Effector memory CD8-positive, alpha-beta T cell (primary cell): Measurements from ENCODE around the gene PTAFR.

Source experiments
- ATAC-seq: fragments of 150-1000 bp; cut with Tn5 transposase; replicated peaks from 2 replicates; pipeline ENCODE4 v1.10.0; 2021; ENCODE audit warnings: mild to moderate bottlenecking, moderate library complexity
- DNase-seq, 3 experiments: peaks; one replicate each; pipeline ENCODE4 v3.0.0; 2021
- H3K27ac Mint-ChIP-seq, 2 donors: one replicate each; pipeline ENCODE4 v1.8.0; 2022; ENCODE audit warnings: mild to moderate bottlenecking in 2 of 2, mixed read lengths in 2 of 2, moderate library complexity in 2 of 2
- H3K27me3 Mint-ChIP-seq, 2 donors: one replicate each; pipeline ENCODE4 v1.8.0; 2022; ENCODE audit warnings: mixed read lengths in 2 of 2
- H3K36me3 Mint-ChIP-seq: one replicate; pipeline ENCODE4 v1.8.0; 2022; ENCODE audit warnings: mild to moderate bottlenecking, moderate library complexity, mixed read lengths; ENCODE audit not compliant: insufficient read depth
- H3K4me1 Mint-ChIP-seq, 2 donors: one replicate each; pipeline ENCODE4 v1.8.0; 2022; ENCODE audit warnings: low read depth in 2 of 2, mixed read lengths in 2 of 2
- H3K4me3 Mint-ChIP-seq, 2 donors: one replicate each; pipeline ENCODE4 v1.8.0; 2022; ENCODE audit warnings: mild to moderate bottlenecking in 2 of 2, mixed read lengths in 2 of 2, moderate library complexity in 2 of 2
- H3K9me3 Mint-ChIP-seq, 2 donors: one replicate each; pipeline ENCODE4 v1.8.0; 2022; ENCODE audit warnings: mixed read lengths in 2 of 2

Gene PTAFR

GRCh38 chr1:28132171-28133167 is 44.0 kb downstream of the PTAFR start:
- Mint-ChIP-seq H3K36me3 (no peaks in the 10 kb centered on the region), H3K9me3 (no peaks in the 10 kb centered on the region), H3K4me1 (peaks cover 0 to 2% of the 10 kb centered on the region in 2 donors), H3K4me3 (no peak overlapping the region), H3K27ac (no peak overlapping the region), H3K27me3 (peaks cover 4 to 6% of the 10 kb centered on the region in 2 donors)
- no peak for ATAC-seq
- DNase-seq: no peak

GRCh38 chr1:28130901-28131300 is 45.6 kb downstream of the PTAFR start:
- H3K4me1 Mint-ChIP-seq: no peaks in the 10 kb centered on the region
- H3K4me3 Mint-ChIP-seq: no peak overlapping the region
- no peak for ATAC-seq
- no peaks in the 10 kb centered on the region for H3K36me3 Mint-ChIP-seq
- DNase-seq: no peak
- H3K27ac Mint-ChIP-seq: no peak overlapping the region
- H3K27me3 Mint-ChIP-seq: peaks cover 5 to 16% of the 10 kb centered on the region in 2 donors
- H3K9me3 Mint-ChIP-seq: no peaks in the 10 kb centered on the region

- Mint-ChIP-seq H3K9me3 (no peaks in the 10 kb centered on the region), H3K4me1 (no peaks in the 10 kb centered on the region), H3K27ac (no peak overlapping the region), H3K36me3 (no peaks in the 10 kb centered on the region), H3K4me3 (no peak overlapping the region), H3K27me3 (peaks cover 5 to 23% of the 10 kb centered on the region in 2 donors)
- DNase-seq: no peak
- ATAC-seq: no peak
Measured at GRCh38 chr1:28129150-28129549, 47.3 kb downstream of the PTAFR start.

GRCh38 chr1:28127617-28128257 is 48.8 kb downstream of the PTAFR start:
- Mint-ChIP-seq H3K36me3 (no peaks in the 10 kb centered on the region), H3K27me3 (peaks cover 5 to 23% of the 10 kb centered on the region in 2 donors), H3K27ac (peak overlapping the region in 1 of 2 donors; percentile 62), H3K4me3 (no peak overlapping the region), H3K4me1 (no peaks in the 10 kb centered on the region), H3K9me3 (no peaks in the 10 kb centered on the region)
- DNase-seq (no peak), ATAC-seq (no peak)

GRCh38 chr1:28126783-28127490 is 49.6 kb downstream of the PTAFR start:
- Mint-ChIP-seq H3K4me3 (no peak overlapping the region), H3K36me3 (no peaks in the 10 kb centered on the region), H3K9me3 (no peaks in the 10 kb centered on the region), H3K4me1 (no peaks in the 10 kb centered on the region), H3K27me3 (peaks cover 5 to 23% of the 10 kb centered on the region in 2 donors), H3K27ac (no peak overlapping the region)
- DNase-seq (no peak), ATAC-seq (no peak)

- no peak overlapping the region for H3K27ac Mint-ChIP-seq
- H3K4me1 Mint-ChIP-seq: no peaks in the 10 kb centered on the region
Measured at GRCh38 chr1:28126212-28126611, 50.3 kb downstream of the PTAFR start.

GRCh38 chr1:28123461-28123961 is 53.0 kb downstream of the PTAFR start:
- no peak overlapping the region for H3K4me3 Mint-ChIP-seq
- H3K9me3 Mint-ChIP-seq: no peaks in the 10 kb centered on the region
- no peaks in the 10 kb centered on the region for H3K4me1 Mint-ChIP-seq
- DNase-seq: no peak
- ATAC-seq: no peak
- H3K36me3 Mint-ChIP-seq: no peaks in the 10 kb centered on the region
- no peak overlapping the region for H3K27ac Mint-ChIP-seq
- H3K27me3 Mint-ChIP-seq: peaks cover 5 to 23% of the 10 kb centered on the region in 2 donors

More at GRCh38 chr1:28126212-28126611, 50.3 kb downstream of the PTAFR start:
- DNase-seq (no peak), ATAC-seq (no peak)
- no peaks in the 10 kb centered on the region for H3K9me3 Mint-ChIP-seq
- no peak overlapping the region for H3K4me3 Mint-ChIP-seq
- H3K27me3 Mint-ChIP-seq: peaks cover 5 to 23% of the 10 kb centered on the region in 2 donors
- H3K36me3 Mint-ChIP-seq: no peaks in the 10 kb centered on the region

- Mint-ChIP-seq H3K36me3 (peaks cover 4% of the 10 kb centered on the region), H3K4me3 (no peak overlapping the region)
Measured at GRCh38 chr1:28122183-28122582, 54.3 kb downstream of the PTAFR start.

DNA sequence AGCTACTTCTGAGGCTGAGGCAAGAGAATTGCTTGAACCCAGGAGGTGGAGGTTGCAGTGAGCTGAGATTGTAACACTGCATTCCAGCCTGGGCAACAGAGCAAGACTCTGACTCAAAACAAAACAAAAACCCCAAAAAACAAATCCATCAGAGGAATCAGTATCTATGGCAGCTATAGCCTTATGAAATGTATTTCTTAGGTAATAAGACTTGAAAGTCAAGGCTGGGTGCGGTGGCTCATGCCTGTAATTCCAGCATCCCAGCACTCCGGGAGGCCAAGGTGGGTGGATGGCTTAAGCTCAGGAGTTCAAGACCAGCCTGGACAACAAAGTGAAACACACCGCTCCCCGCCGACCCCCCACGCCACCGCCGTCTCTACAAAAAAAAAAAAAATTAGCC is 56.9 kb downstream of the PTAFR start:
- DNase-seq: no peak
- no peak for ATAC-seq
- no peak overlapping the region for H3K4me3 Mint-ChIP-seq
- H3K27ac Mint-ChIP-seq: no peak overlapping the region
- H3K9me3 Mint-ChIP-seq: no peaks in the 10 kb centered on the region
- H3K27me3 Mint-ChIP-seq: no peaks in the 10 kb centered on the region
- peaks cover 6 to 7% of the 10 kb centered on the region in 2 donors for H3K4me1 Mint-ChIP-seq
- H3K36me3 Mint-ChIP-seq: peaks cover 9% of the 10 kb centered on the region

More at GRCh38 chr1:28122183-28122582, 54.3 kb downstream of the PTAFR start:
- no peak for DNase-seq
- Mint-ChIP-seq H3K9me3 (no peaks in the 10 kb centered on the region), H3K4me1 (no peaks in the 10 kb centered on the region), H3K27ac (no peak overlapping the region), H3K27me3 (peaks cover 0 to 16% of the 10 kb centered on the region in 2 donors)
- no peak for ATAC-seq

- peaks cover 9% of the 10 kb centered on the region for H3K36me3 Mint-ChIP-seq
- H3K27me3 Mint-ChIP-seq: no peaks in the 10 kb centered on the region
- no peak overlapping the region for H3K27ac Mint-ChIP-seq
- H3K4me3 Mint-ChIP-seq: no peak overlapping the region
- DNase-seq (no peak), ATAC-seq (no peak)
- H3K9me3 Mint-ChIP-seq: no peaks in the 10 kb centered on the region
- H3K4me1 Mint-ChIP-seq: peaks cover 6 to 7% of the 10 kb centered on the region in 2 donors
Measured at GRCh38 chr1:28118640-28119307, 57.7 kb downstream of the PTAFR start.

- Mint-ChIP-seq H3K4me1 (peaks cover 11 to 15% of the 10 kb centered on the region in 2 donors), H3K27me3 (no peaks in the 10 kb centered on the region), H3K9me3 (no peaks in the 10 kb centered on the region), H3K36me3 (peaks cover 9% of the 10 kb centered on the region), H3K4me3 (peak overlapping the region in 1 of 2 donors; percentile 37), H3K27ac (peak overlapping the region in 1 of 2 donors; percentile 71)
- ATAC-seq (peak; percentile 89), DNase-seq (peak; percentile 15 to 44 (median 42))
Measured at GRCh38 chr1:28115267-28115666, 61.2 kb downstream of the PTAFR start.

DNA sequence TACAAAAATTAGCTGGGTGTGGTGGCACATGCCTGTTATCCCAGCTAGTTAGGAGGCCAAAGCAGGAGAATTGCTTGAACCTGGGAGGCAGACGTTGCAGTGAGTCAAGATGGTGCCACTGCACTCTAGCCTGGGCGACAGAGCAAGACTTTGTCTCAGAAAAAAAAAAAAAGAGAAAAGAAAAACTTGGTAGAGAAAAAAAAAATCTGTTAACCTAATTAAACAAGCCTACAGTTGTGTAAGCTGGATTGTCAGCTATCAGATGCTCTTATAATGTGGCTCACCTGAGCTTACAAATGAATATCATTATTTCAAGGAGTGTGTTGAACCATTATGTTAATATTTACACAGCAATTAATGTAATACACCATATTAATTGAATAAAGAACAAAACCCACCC is 61.6 kb downstream of the PTAFR start:
- peak overlapping the region in 1 of 2 donors; percentile 71 for H3K27ac Mint-ChIP-seq
- H3K27me3 Mint-ChIP-seq: no peaks in the 10 kb centered on the region
- DNase-seq (no peak), ATAC-seq (peak; percentile 39)
- peaks cover 11 to 15% of the 10 kb centered on the region in 2 donors for H3K4me1 Mint-ChIP-seq
- H3K36me3 Mint-ChIP-seq: peaks cover 9% of the 10 kb centered on the region
- no peak overlapping the region for H3K4me3 Mint-ChIP-seq
- no peaks in the 10 kb centered on the region for H3K9me3 Mint-ChIP-seq

DNA sequence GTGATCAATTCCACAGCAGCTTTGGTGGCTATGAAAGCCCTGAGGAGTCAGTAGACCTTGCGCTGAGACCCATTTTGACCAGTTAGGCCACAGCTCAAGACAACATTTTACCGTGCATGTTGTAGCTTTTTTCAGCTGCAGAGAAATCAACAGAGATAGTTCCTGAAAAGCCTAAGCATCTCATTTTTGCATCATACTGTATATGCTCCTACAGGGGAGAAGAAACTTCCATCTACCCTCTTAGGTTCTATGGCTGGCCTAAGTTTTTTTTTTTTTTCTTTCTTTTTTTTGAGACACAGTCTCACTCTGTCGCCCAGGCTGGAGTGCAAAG is 63.3 kb downstream of the PTAFR start:
- peak overlapping the region in 1 of 2 donors; percentile 54 for H3K27ac Mint-ChIP-seq
- ATAC-seq (no peak), DNase-seq (no peak)
- peaks cover 11 to 15% of the 10 kb centered on the region in 2 donors for H3K4me1 Mint-ChIP-seq
- H3K4me3 Mint-ChIP-seq: no peak overlapping the region
- H3K9me3 Mint-ChIP-seq: no peaks in the 10 kb centered on the region
- H3K36me3 Mint-ChIP-seq: peaks cover 8% of the 10 kb centered on the region
- H3K27me3 Mint-ChIP-seq: no peaks in the 10 kb centered on the region
